Fibroblast of the aortic adventitia (primary cell): ENCODE measurements around the gene CRIP2. TPM values are rescaled to one million over a fixed set of nuclear protein-coding genes. Genes with fewer than 3 reads are reported as not detected.

Experiments
- DNase-seq: peaks from one replicate; pipeline ENCODE4 v3.0.0-alpha.2; 2010; ENCODE audit warnings: low read depth
- H3K4me3 ChIP-seq: 2 replicates; pipeline ENCODE4 v1.5.1; 2011; ENCODE audit warnings: low read depth, mild to moderate bottlenecking, control low read depth, low read length, moderate library complexity
- CTCF ChIP-seq: IDR thresholded peaks from 2 replicates; pipeline ENCODE4 v1.5.1; 2011; ENCODE audit warnings: mild to moderate bottlenecking, low read length, control low read depth, inconsistent platforms; ENCODE audit not compliant: insufficient read depth
- total RNA-seq: library from RNA; depleted of rRNA; stranded (reverse); fragments of >200 nt; gene quantifications from 2 replicates; pipeline ENCODE4 v1.2.3, GENCODE V29; 2012; ENCODE audit warnings: low replicate concordance

The CRIP2 gene
- total RNA-seq, 1 donor: 54.3 TPM

GRCh38 chr14:105487986-105488777, 13.6 kb downstream of the CRIP2 start:
- no peak for TF ChIP-seq CTCF
- DNase-seq: no peak
- no peak overlapping the region for H3K4me3 ChIP-seq

- no peak for DNase-seq
- H3K4me3 ChIP-seq: no peak overlapping the region
- no peak for TF ChIP-seq CTCF
Measured at GRCh38 chr14:105488781-105489541, 14.3 kb downstream of the CRIP2 start.

- peak; percentile 78 for DNase-seq
Measured at GRCh38 chr14:105489542-105490266, 15.1 kb downstream of the CRIP2 start.

GRCh38 chr14:105490267-105490571, 15.6 kb downstream of the CRIP2 start:
- no peak for TF ChIP-seq CTCF
- peak overlapping the region; percentile 72 for H3K4me3 ChIP-seq
- DNase-seq: no peak

More at GRCh38 chr14:105489542-105490266, 15.1 kb downstream of the CRIP2 start:
- peak overlapping the region; percentile 72 for H3K4me3 ChIP-seq
- TF ChIP-seq CTCF: peak; percentile 68

- TF ChIP-seq CTCF: peak; percentile 63
Measured at GRCh38 chr14:105490572-105491365, 16.1 kb downstream of the CRIP2 start, which contains the start of gene TEDC1. TEDC1 (plus strand) TSS chr14:105491246; CDS start chr14:105491376, 130 bp downstream.

GRCh38 chr14:105491366-105491973, 16.8 kb downstream of the CRIP2 start:
- H3K4me3 ChIP-seq: peak overlapping the region; percentile 73
- no peak for TF ChIP-seq CTCF
- peak; percentile 37 for DNase-seq

More at GRCh38 chr14:105490572-105491365, 16.1 kb downstream of the CRIP2 start, which contains the start of gene TEDC1:
- peak; percentile 100 for DNase-seq
- peak within 1 kb of the TSS; percentile 73 for H3K4me3 ChIP-seq
